Measurements from ENCODE around the gene POU6F2.

- TF ChIP-seq POLR2A (IDR thresholded peaks at IDR 0.05) (no peak), CTCF (IDR thresholded peaks at IDR 0.05) (no peak), EP300 (IDR thresholded peaks at IDR 0.05; ENCODE audit: low read depth) (no peak), POLR2AphosphoS5 (IDR thresholded peaks at IDR 0.05) (no peak)
Measured at GRCh38 chr7:39400836-39401235, 423.1 kb downstream of the POU6F2 start.

Measured in transverse colon (tissue), 4 donors.